ENCODE data around the gene NINL.

- no peak for TF ChIP-seq CTCF (IDR thresholded peaks at IDR 0.05; ENCODE audit: low read depth, low read length, poor library complexity, severe bottlenecking)
- TF ChIP-seq EZH2phosphoT487 (IDR thresholded peaks at IDR 0.05; ENCODE audit: borderline replicate concordance, low read length): no peak
Observed at GRCh38 chr20:25447671-25448070, 137.7 kb downstream of the NINL start.

All from DOHH2 (cell line).